ENCODE results near the gene GH1. TPM values are rescaled to one million over a fixed set of nuclear protein-coding genes. Genes with fewer than 3 reads are reported as not detected.
"Not testable (repeated sequence)": the region's sequence is repeated elsewhere in the genome, so short reads cannot be mapped to it uniquely, and the experiment has no call there.

GH1 gene
- not detected for total RNA-seq (2021; ENCODE audit: unreplicated experiment)
- 0.17 TPM in 1 of 2 replicates, not detected in the other for polyA plus RNA-seq (2012)
- not detected for Bru-seq, nascent RNA
- not detected for BruChase-seq, experiment 1, labeled RNA remaining after a 6-hour chase
- not detected for BruChase-seq, experiment 2, labeled RNA remaining after a 2-hour chase
- long read RNA-seq = 0 reads

- H3K9me3 ChIP-seq (ENCODE audit: control insufficient read depth in 1 of 2, insufficient read depth in 1 of 2, low read depth in 1 of 2, low read length in 2 of 2); H3K27ac ChIP-seq (ENCODE audit: low read depth, low read length); H3K36me3 ChIP-seq (ENCODE audit: control insufficient read depth in 1 of 2, insufficient read depth in 2 of 2, low read length in 2 of 2); ATAC-seq; H3K9ac ChIP-seq (ENCODE audit: low read length); H3K4me3 ChIP-seq (replicated peaks in 1 of 2; ENCODE audit: low read depth in 1 of 2, low read length in 2 of 2); H3K4me1 ChIP-seq (ENCODE audit: control insufficient read depth in 1 of 2, insufficient read depth in 2 of 2, low read length in 2 of 2); H3K4me2 ChIP-seq (ENCODE audit: low read length); H3K79me2 ChIP-seq (ENCODE audit: insufficient read depth, low read length); DNase-seq (ENCODE audit: low read depth, low spot score); BruUV-seq (replicated peaks); H3K9me2 ChIP-seq (ENCODE audit: insufficient read depth); H3K27me3 ChIP-seq (ENCODE audit: insufficient read depth, low read length); H2AFZ ChIP-seq (ENCODE audit: low read depth, low read length, poor library complexity, severe bottlenecking); H4K20me1 ChIP-seq (ENCODE audit: insufficient read depth): not testable (repeated sequence)
- intact Hi-C loops (cut with micrococcal nuclease) = loop anchor here (1.0 to 2.0 kb wide), 6 partner anchors 27 to 214 kb away; no protein-coding TSS in a partner anchor
- RAD21 ChIA-PET (ENCODE audit: low non-redundant PET in 1 of 2, low total read pairs in 2 of 2, uncharacterized antibody in 2 of 2, unreplicated experiment in 2 of 2) = interaction anchor here (0.6 to 2.4 kb wide), 13 partner anchors 27 to 215 kb away, joined by 3 to 20 read pairs (median 7); no protein-coding TSS in a partner anchor
- CTCF ChIA-PET = interaction anchor here (0.7 to 3.9 kb wide), 26 partner anchors 8 to 501 kb away, joined by 3 to 90 read pairs (median 4); partner anchors contain the start of genes CSHL1 and ICAM2
- POLR2A ChIA-PET = interaction anchor here (0.9 to 2.3 kb wide), 4 partner anchors 28 to 226 kb away, joined by 3 to 13 read pairs (median 4); no protein-coding TSS in a partner anchor
These were observed at the start of gene GH1 for GRCh38 chr17:63918789-63919305. TSS of gene GH1 (minus strand) at chr17:63918839. CDS start at chr17:63918776, 63 bp downstream.

- CTCF ChIA-PET = interaction anchor here (1.0 to 2.1 kb wide), 3 partner anchors 17 to 166 kb away, joined by 3 to 9 read pairs (median 7); no protein-coding TSS in a partner anchor
- POLR2A ChIA-PET = no interaction called here
- H3K4me3 ChIP-seq (replicated peaks in 1 of 2; ENCODE audit: low read depth in 1 of 2, low read length in 2 of 2) = no peak overlapping the region
- H3K4me2 ChIP-seq (ENCODE audit: low read length) = no peak overlapping the region
- DNase-seq (ENCODE audit: low read depth, low spot score) (no peak), ATAC-seq (peak; percentile 35; the same call in 1 of the 2 replicates)
- BruUV-seq (replicated peaks) = no TSS peak
- no peak overlapping the region for H3K9ac ChIP-seq (ENCODE audit: low read length)
- no peaks in the 10 kb centered on the region for H3K9me2 ChIP-seq (ENCODE audit: insufficient read depth)
- no peaks in the 10 kb centered on the region for H3K27me3 ChIP-seq (ENCODE audit: insufficient read depth, low read length)
- intact Hi-C loops (cut with micrococcal nuclease) = no loop called here
- H3K27ac ChIP-seq (ENCODE audit: low read depth, low read length) = no peak overlapping the region
- H3K79me2 ChIP-seq (ENCODE audit: insufficient read depth, low read length) = no peaks in the 10 kb centered on the region
- no peaks in the 10 kb centered on the region for H3K36me3 ChIP-seq (ENCODE audit: control insufficient read depth in 1 of 2, insufficient read depth in 2 of 2, low read length in 2 of 2)
- no peak overlapping the region for H2AFZ ChIP-seq (ENCODE audit: low read depth, low read length, poor library complexity, severe bottlenecking)
- H4K20me1 ChIP-seq (ENCODE audit: insufficient read depth) = no peaks in the 10 kb centered on the region
- H3K9me3 ChIP-seq (ENCODE audit: control insufficient read depth in 1 of 2, insufficient read depth in 1 of 2, low read depth in 1 of 2, low read length in 2 of 2) = no peaks in the 10 kb centered on the region
- RAD21 ChIA-PET (ENCODE audit: low non-redundant PET in 1 of 2, low total read pairs in 2 of 2, uncharacterized antibody in 2 of 2, unreplicated experiment in 2 of 2) = no interaction called here
- peaks cover 0 to 10% of the 10 kb centered on the region in 2 experiments; a peak in 1 of 4 replicates for H3K4me1 ChIP-seq (ENCODE audit: control insufficient read depth in 1 of 2, insufficient read depth in 2 of 2, low read length in 2 of 2)
- TF ChIP-seq REST (IDR thresholded peaks at IDR 0.05; ENCODE audit: low read depth) = no peak
- no peak for TF ChIP-seq RAD21 (IDR thresholded peaks at IDR 0.05; ENCODE audit: low read depth)
- no peak for TF ChIP-seq POLR2AphosphoS5 (IDR thresholded peaks at IDR 0.05; ENCODE audit: low read depth, low read length)
- no peak for TF ChIP-seq SIN3A (IDR thresholded peaks at IDR 0.05; ENCODE audit: low read depth)
- no peak for TF ChIP-seq JUND (IDR thresholded peaks at IDR 0.05)
- TF ChIP-seq POLR2A (IDR thresholded peaks at IDR 0.05; ENCODE audit: borderline replicate concordance, extremely low read depth, insufficient read depth, insufficient read length) = no peak
- no peak for TF ChIP-seq SRF (IDR thresholded peaks at IDR 0.05; ENCODE audit: low read depth)
- TF ChIP-seq CBX3 (IDR thresholded peaks at IDR 0.05; ENCODE audit: low read depth) = no peak
- TF ChIP-seq MAX (IDR thresholded peaks at IDR 0.05) = no peak
- TF ChIP-seq CEBPB (IDR thresholded peaks at IDR 0.05; ENCODE audit: low read depth) = no peak
- no peak for TF ChIP-seq EZH2phosphoT487 (IDR thresholded peaks at IDR 0.05; ENCODE audit: borderline replicate concordance)
- no peak for TF ChIP-seq ZNF274 (IDR thresholded peaks at IDR 0.05; ENCODE audit: low read depth, low read length)
- no peak for TF ChIP-seq ZFX (IDR thresholded peaks at IDR 0.05)
- no peak for TF ChIP-seq CTCF (IDR thresholded peaks at IDR 0.05 in 2 of 3, conservative IDR thresholded peaks at IDR 0.05 in 1 of 3; ENCODE audit: borderline replicate concordance in 1 of 3, insufficient read depth in 1 of 3, low read depth in 2 of 3, low read length in 2 of 3)
These were observed 49.3 kb upstream of the GH1 start for GRCh38 chr17:63967953-63968352.
